WTC11 (cell line): Measurements from ENCODE around the gene POC1A. TPM values are rescaled to one million over a fixed set of nuclear protein-coding genes. Genes with fewer than 3 reads are reported as not detected.

Experiments
- ATAC-seq: fragments of 200-7000 bp; cut with Tn5 transposase; 2 replicates; pipeline ENCODE4 v1.10.0; 2021; ENCODE audit warnings: mild to moderate bottlenecking, moderate library complexity
- CTCF ChIA-PET: fragments of 300-600 bp; sonication (Branson Sonifier 250); formaldehyde crosslinking; loops from one replicate; lab custom pipeline; 2021; ENCODE audit warnings: antibody characterized with exemption; lab: Charles Lee
- POLR2A ChIA-PET: fragments of 350-600 bp; sonication (Branson Sonifier 250); formaldehyde crosslinking; loops from one replicate; lab custom pipeline; 2021; ENCODE audit warnings: antibody characterized with exemption; lab: Charles Lee
- DNase-seq: peaks from one replicate; pipeline ENCODE4 v3.0.0; 2021; ENCODE audit warnings: low spot score
- H3K27ac Mint-ChIP-seq: 2 replicates; pipeline ENCODE4 v1.8.0; 2021; ENCODE audit warnings: mixed read lengths
- H3K27me3 Mint-ChIP-seq: 2 replicates; pipeline ENCODE4 v1.8.0; 2021; ENCODE audit warnings: low read depth, mild to moderate bottlenecking, moderate library complexity, mixed read lengths
- H3K36me3 Mint-ChIP-seq: 2 replicates; pipeline ENCODE4 v1.8.0; 2021; ENCODE audit warnings: mixed read lengths
- H3K4me1 Mint-ChIP-seq: 2 replicates; pipeline ENCODE4 v1.8.0; 2022; ENCODE audit warnings: mixed read lengths
- H3K4me3 Mint-ChIP-seq: 2 replicates; pipeline ENCODE4 v1.8.0; 2021; ENCODE audit warnings: mild to moderate bottlenecking, moderate library complexity, mixed read lengths
- H3K9me3 Mint-ChIP-seq: 2 replicates; pipeline ENCODE4 v1.8.0; 2021; ENCODE audit warnings: mixed read lengths
- AFF4 ChIP-seq: sonication (generic); formaldehyde crosslinking; IDR thresholded peaks from 2 replicates; pipeline ENCODE4 v1.8.1; 2023; ENCODE audit warnings: mild to moderate bottlenecking, missing genetic modification reagents, borderline replicate concordance
- ATF2 ChIP-seq: sonication (generic); formaldehyde crosslinking; IDR thresholded peaks from 2 replicates; pipeline ENCODE4 v1.8.1; 2022; ENCODE audit warnings: low read depth, missing genetic modification reagents, borderline replicate concordance
- ATF3 ChIP-seq: sonication (generic); formaldehyde crosslinking; conservative IDR thresholded peaks from 2 replicates; pipeline ENCODE4 v1.8.1; 2022; ENCODE audit warnings: mild to moderate bottlenecking, missing genetic modification reagents
- ATF6 ChIP-seq: sonication (generic); formaldehyde crosslinking; IDR thresholded peaks from 2 replicates; pipeline ENCODE4 v1.8.1; 2023; ENCODE audit warnings: mild to moderate bottlenecking, missing genetic modification reagents
- CREB1 ChIP-seq: sonication (generic); formaldehyde crosslinking; IDR thresholded peaks from 2 replicates; pipeline ENCODE4 v1.8.0; 2023; ENCODE audit warnings: mild to moderate bottlenecking, missing genetic modification reagents
- FOXK1 ChIP-seq: sonication (generic); formaldehyde crosslinking; IDR thresholded peaks from 2 replicates; pipeline ENCODE4 v1.8.0; 2022; ENCODE audit warnings: mild to moderate bottlenecking, moderate library complexity, missing genetic modification reagents
- FOXP4 ChIP-seq: sonication (generic); formaldehyde crosslinking; IDR thresholded peaks from 2 replicates; pipeline ENCODE4 v1.8.0; 2022; ENCODE audit warnings: mild to moderate bottlenecking, missing genetic modification reagents
- GTF2I ChIP-seq: fragments of 250-450 bp; sonication (Bioruptor Pico); conservative IDR thresholded peaks from 2 replicates; pipeline ENCODE4 v1.4.0; 2021; ENCODE audit warnings: mild to moderate bottlenecking
- IRF1 ChIP-seq: sonication (generic); formaldehyde crosslinking; IDR thresholded peaks from 2 replicates; pipeline ENCODE4 v1.8.0; 2023; ENCODE audit warnings: missing genetic modification reagents
- JUN ChIP-seq: sonication (generic); formaldehyde crosslinking; IDR thresholded peaks from 2 replicates; pipeline ENCODE4 v1.8.0; 2023; ENCODE audit warnings: mild to moderate bottlenecking, missing genetic modification reagents
- NFYB ChIP-seq: sonication (generic); formaldehyde crosslinking; conservative IDR thresholded peaks from 2 replicates; pipeline ENCODE4 v1.8.0; 2022; ENCODE audit warnings: low read depth, missing genetic modification reagents
- NR3C1 ChIP-seq: sonication (generic); formaldehyde crosslinking; conservative IDR thresholded peaks from 2 replicates; pipeline ENCODE4 v1.8.1; 2023; ENCODE audit warnings: low read depth, mild to moderate bottlenecking, missing genetic modification reagents
- PREB ChIP-seq: sonication (generic); formaldehyde crosslinking; IDR thresholded peaks from 2 replicates; pipeline ENCODE4 v1.8.1; 2022; ENCODE audit warnings: mild to moderate bottlenecking, missing genetic modification reagents, moderate library complexity, borderline replicate concordance
- TEAD4 ChIP-seq: sonication (generic); formaldehyde crosslinking; IDR thresholded peaks from 2 replicates; pipeline ENCODE4 v1.8.0; 2022; ENCODE audit warnings: mild to moderate bottlenecking, missing genetic modification reagents
- USF1 ChIP-seq: sonication (generic); formaldehyde crosslinking; IDR thresholded peaks from 2 replicates; pipeline ENCODE4 v1.8.0; 2022; ENCODE audit warnings: mild to moderate bottlenecking, missing genetic modification reagents
- USF2 ChIP-seq: sonication (generic); formaldehyde crosslinking; IDR thresholded peaks from 2 replicates; pipeline ENCODE4 v1.8.1; 2023; ENCODE audit warnings: mild to moderate bottlenecking, missing genetic modification reagents, moderate library complexity
- ZNF219 ChIP-seq: sonication (generic); formaldehyde crosslinking; IDR thresholded peaks from 2 replicates; pipeline ENCODE4 v1.8.0; 2023; ENCODE audit warnings: missing genetic modification reagents, mild to moderate bottlenecking, borderline replicate concordance
- ZNF232 ChIP-seq: sonication (generic); formaldehyde crosslinking; IDR thresholded peaks from 2 replicates; pipeline ENCODE4 v1.8.0; 2022; ENCODE audit warnings: mild to moderate bottlenecking, missing genetic modification reagents
- ZNF396 ChIP-seq: fragments of 250-450 bp; sonication (Bioruptor Pico); IDR thresholded peaks from 2 replicates; pipeline ENCODE4 v1.8.0; 2021; ENCODE audit warnings: mild to moderate bottlenecking, moderate library complexity, borderline replicate concordance
- ZNF512 ChIP-seq: sonication (generic); formaldehyde crosslinking; IDR thresholded peaks from 2 replicates; pipeline ENCODE4 v1.8.1; 2022; ENCODE audit warnings: missing genetic modification reagents, borderline replicate concordance
- total RNA-seq: library from RNA; stranded (reverse); gene quantifications from 3 replicates; pipeline ENCODE4 v1.2.3, GENCODE V29; 2021

Gene POC1A
- total RNA-seq, 1 experiment from 2014 or later, result 31.3 TPM

- H3K4me3 Mint-ChIP-seq, result no peak overlapping the region
- no peaks in the 10 kb centered on the region for H3K9me3 Mint-ChIP-seq
- no peaks in the 10 kb centered on the region for H3K4me1 Mint-ChIP-seq
- POLR2A ChIA-PET, result no interaction called here
- H3K36me3 Mint-ChIP-seq, result peaks cover 16% of the 10 kb centered on the region; the same call in 1 of the 2 replicates
- no peak for ATAC-seq
- H3K27ac Mint-ChIP-seq, result no peak overlapping the region
- CTCF ChIA-PET, result interaction anchor here (0.8 to 4.4 kb wide), 4 partner anchors 16 to 148 kb away, joined by 3 to 23 read pairs (median 5); partner anchors contain the start of gene DUSP7
- no peaks in the 10 kb centered on the region for H3K27me3 Mint-ChIP-seq
- TF ChIP-seq FOXK1 (CRISPR knock-in tag) (no peak), CREB1 (CRISPR knock-in tag) (no peak), IRF1 (no peak), FOXP4 (no peak), PREB (CRISPR knock-in tag) (no peak), ATF3 (CRISPR knock-in tag) (no peak), ZNF232 (CRISPR knock-in tag) (no peak), NR3C1 (CRISPR knock-in tag) (no peak), NFYB (CRISPR knock-in tag) (no peak)
- TF ChIP-seq, all 79 proteins: peak for 0
- no peak for DNase-seq
Observed at GRCh38 chr3:52072471-52072870, 81.8 kb downstream of the POC1A start.

- Mint-ChIP-seq H3K27ac (no peak overlapping the region), H3K27me3 (no peaks in the 10 kb centered on the region), H3K36me3 (peaks cover 16% of the 10 kb centered on the region; the same call in 1 of the 2 replicates), H3K4me1 (no peaks in the 10 kb centered on the region), H3K9me3 (no peaks in the 10 kb centered on the region), H3K4me3 (no peak overlapping the region)
- CTCF ChIA-PET, result interaction anchor here (0.8 to 4.4 kb wide), 4 partner anchors 16 to 148 kb away, joined by 3 to 23 read pairs (median 5); partner anchors contain the start of gene DUSP7
- no peak for ATAC-seq
- POLR2A ChIA-PET, result no interaction called here
- DNase-seq, result no peak
- TF ChIP-seq ZNF219 (no peak), ATF6 (CRISPR knock-in tag) (no peak), TEAD4 (CRISPR knock-in tag) (no peak), USF1 (CRISPR knock-in tag) (no peak), ATF2 (no peak), ZNF512 (CRISPR knock-in tag) (no peak), ZNF396 (CRISPR knock-in tag) (no peak), AFF4 (CRISPR knock-in tag) (no peak), JUN (CRISPR knock-in tag) (no peak), GTF2I (CRISPR knock-in tag) (no peak), USF2 (CRISPR knock-in tag) (no peak)
Observed at GRCh38 chr3:52072020-52072419, 82.2 kb downstream of the POC1A start.
